GM10266 (cell line): ENCODE results near the gene FAM120AOS.

Experiments used
- DNase-seq: peaks from one replicate; pipeline ENCODE4 v3.0.0; 2012; ENCODE audit errors: extremely low spot score
- TF ChIP-seq, protein P1 (sequence below): IDR thresholded peaks from 2 replicates; pipeline ENCODE4 v1.5.1; 2012; ENCODE audit warnings: mild to moderate bottlenecking, low read depth; ENCODE audit not compliant: control insufficient read depth, insufficient read depth; ENCODE audit errors: missing control alignments

Gene FAM120AOS

DNA sequence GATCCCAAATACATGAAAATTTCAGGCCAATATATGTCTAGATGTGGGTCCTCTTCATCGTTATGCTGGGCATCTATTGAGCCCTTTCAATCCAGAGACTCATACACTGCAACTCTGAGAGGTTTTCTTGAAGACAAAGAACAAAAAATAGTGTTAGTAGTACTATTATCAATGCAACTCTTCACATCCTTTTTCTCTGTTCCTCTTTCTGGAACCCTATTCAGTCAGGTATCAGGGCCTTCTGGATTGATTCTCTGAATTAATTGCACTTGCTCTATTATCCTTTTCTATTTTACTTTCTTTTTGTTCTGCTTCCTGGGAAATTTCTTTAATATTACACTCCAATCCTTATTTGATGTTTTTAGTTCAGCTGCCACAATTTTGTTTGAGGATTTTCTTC lies 20.4 kb downstream of the FAM120AOS start:
- TF ChIP-seq, protein P1, sequence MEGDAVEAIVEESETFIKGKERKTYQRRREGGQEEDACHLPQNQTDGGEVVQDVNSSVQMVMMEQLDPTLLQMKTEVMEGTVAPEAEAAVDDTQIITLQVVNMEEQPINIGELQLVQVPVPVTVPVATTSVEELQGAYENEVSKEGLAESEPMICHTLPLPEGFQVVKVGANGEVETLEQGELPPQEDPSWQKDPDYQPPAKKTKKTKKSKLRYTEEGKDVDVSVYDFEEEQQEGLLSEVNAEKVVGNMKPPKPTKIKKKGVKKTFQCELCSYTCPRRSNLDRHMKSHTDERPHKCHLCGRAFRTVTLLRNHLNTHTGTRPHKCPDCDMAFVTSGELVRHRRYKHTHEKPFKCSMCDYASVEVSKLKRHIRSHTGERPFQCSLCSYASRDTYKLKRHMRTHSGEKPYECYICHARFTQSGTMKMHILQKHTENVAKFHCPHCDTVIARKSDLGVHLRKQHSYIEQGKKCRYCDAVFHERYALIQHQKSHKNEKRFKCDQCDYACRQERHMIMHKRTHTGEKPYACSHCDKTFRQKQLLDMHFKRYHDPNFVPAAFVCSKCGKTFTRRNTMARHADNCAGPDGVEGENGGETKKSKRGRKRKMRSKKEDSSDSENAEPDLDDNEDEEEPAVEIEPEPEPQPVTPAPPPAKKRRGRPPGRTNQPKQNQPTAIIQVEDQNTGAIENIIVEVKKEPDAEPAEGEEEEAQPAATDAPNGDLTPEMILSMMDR: no peak
- no peak for DNase-seq

DNA sequence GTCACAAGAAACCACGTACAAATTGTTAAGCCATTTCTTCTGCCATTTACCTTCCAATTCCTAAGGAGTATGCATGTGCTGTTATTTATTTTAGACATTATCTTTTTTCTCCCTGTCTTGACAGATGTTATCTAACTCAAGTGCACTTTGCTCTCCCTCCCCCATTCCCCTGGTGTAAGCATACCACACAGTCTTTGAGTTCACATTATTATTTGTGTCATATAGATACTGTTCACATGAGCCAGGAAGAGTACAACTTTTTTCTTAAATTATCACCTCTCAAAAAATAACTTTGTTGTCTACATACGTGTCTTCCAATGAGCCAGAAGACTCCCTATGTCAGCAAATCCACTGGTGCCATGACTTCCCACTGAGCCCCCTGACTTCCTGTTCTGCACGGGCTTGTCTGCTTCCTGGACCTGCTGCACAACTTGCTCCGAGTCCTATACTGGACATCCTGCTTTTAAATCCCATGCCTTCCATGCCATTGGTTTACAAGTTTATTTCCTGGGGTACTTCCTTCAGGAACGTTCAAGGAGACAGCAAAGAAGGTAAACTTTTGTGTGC lies 21.8 kb downstream of the FAM120AOS start:
- DNase-seq: no peak
- TF ChIP-seq, protein P1: no peak

DNA sequence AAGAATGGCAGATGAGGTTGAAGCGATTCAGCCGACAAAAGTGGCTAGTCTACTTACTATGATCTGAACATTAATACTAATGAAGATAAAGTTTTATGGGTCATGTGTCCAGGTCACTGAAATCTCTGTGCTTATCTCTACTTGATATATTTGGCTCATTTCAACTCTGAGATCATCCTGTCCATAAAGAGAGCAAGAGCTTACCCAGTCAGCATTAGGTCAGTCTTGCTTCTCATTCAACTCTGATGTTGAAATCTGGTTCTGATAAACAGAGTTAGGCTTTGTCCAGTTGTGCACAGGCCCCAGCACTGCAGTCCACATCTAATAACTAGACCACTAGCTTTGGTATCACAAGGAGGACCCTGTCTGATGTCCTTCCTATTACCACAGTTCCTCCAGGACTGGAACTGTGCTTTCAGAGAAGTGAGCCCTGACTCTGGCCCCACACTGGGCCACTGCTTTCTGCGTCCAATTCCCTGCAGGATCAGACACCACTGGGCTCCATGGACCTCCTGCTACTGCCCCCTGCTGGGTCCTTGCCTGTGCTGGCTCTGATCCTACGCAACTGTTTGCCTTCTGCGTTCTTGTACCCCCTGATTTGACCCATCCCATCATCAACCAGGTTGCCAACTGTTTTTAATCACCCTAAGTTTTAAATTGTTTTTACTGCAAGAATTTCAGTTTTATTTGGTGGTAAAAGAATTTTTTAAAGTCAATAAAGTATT lies 25.6 kb downstream of the FAM120AOS start:
- TF ChIP-seq, protein P1: peak; percentile 23
- DNase-seq: no peak

DNA sequence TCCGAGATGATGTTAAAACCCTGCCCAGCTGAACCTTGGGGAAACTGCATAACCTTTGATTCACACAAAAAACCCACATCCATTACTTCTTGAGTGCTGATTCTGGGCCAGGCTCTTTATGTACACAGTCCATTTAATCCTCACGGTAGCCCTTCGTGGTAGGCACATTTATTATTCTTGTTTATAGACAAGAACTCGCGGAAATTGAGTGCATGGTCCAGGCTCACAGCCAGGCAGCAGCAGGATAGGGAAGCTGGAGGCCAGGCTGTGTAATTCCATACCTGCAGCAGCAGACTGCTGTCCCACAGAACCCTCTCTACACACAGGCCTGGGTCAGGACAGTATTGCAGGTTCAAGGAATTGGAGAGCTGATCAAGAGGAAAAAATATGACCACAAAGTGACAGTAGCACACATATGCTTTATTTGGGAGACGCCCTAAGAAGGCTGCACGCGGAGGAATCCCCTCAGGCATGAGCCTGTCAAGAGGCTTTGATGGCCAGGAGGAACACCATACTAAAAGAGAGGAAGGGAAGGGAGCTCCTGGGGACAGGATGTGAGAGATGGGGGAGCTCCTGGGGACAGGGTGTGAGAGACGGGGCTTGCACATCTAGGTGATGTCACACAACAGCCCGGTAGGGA lies 30.3 kb downstream of the FAM120AOS start:
- DNase-seq: no peak
- TF ChIP-seq, protein P1: no peak

DNA sequence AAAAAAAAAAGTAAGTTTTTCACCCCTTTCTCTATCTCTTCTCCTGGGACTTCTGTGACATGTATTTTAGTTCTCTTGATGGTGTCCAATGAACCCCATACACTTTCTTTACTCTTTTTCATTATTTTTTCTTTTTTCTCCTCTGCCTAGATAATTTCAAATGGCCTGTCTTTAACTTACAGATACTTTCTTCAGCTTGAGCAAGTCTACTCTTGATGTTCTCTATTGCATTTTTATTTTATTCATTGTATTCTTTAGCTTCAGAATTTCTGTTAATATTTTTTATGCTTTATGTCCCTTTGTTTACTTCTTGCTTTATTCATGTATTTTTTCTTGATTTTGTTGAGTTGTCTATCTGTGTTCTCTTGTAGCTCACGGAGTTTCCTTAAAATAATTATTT lies 34.4 kb downstream of the FAM120AOS start:
- no peak for DNase-seq
- TF ChIP-seq, protein P1: no peak

DNA sequence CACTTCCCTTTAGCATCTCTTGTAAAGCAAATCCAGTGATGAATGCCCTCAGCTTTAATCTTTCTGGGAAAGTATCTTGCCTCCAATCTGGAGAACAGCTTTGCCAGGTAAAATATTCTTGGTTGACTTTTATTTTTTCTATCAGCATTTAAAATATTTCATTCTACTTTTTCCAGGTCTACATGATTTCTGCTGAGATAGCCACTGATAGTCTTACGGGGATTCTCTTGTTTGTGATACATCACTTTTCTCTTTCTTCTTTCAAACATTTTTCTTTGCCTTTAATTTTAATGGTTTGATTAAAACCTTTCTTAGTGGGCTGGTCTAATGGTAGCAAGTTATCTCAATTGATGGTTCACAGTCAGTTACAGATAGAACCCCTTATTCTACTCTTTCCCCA lies 35.8 kb downstream of the FAM120AOS start:
- no peak for DNase-seq
- TF ChIP-seq, protein P1: no peak
